DND-41 (cell line): ENCODE measurements around the gene CYP27C1.

Experiments
- ATAC-seq: fragments of 200-7000 bp; cut with Tn5 transposase; 3 replicates; pipeline ENCODE4 v1.9.1; 2021; ENCODE audit warnings: low read depth; ENCODE audit not compliant: insufficient read depth
- DNase-seq: peaks from one replicate; pipeline ENCODE4 v3.0.0-alpha.2; 2020
- H2AFZ ChIP-seq: 2 replicates; pipeline ENCODE4 v1.6.0; 2012; ENCODE audit warnings: low read depth, low read length
- H3K27ac ChIP-seq: 2 replicates; pipeline ENCODE4 v1.5.1; 2012; ENCODE audit warnings: low read length, inconsistent platforms
- H3K27me3 ChIP-seq: fragments of 200-600 bp; sonication (generic); 2 replicates; pipeline ENCODE4 v1.6.0; 2012; ENCODE audit warnings: low read length, mild to moderate bottlenecking, inconsistent platforms; ENCODE audit not compliant: insufficient read depth, poor library complexity
- H3K36me3 ChIP-seq: 2 replicates; pipeline ENCODE4 v1.5.1; 2012; ENCODE audit warnings: low read length, inconsistent platforms; ENCODE audit not compliant: insufficient read depth
- H3K4me1 ChIP-seq: 2 replicates; pipeline ENCODE4 v1.5.1; 2012; ENCODE audit warnings: mild to moderate bottlenecking, low read length; ENCODE audit not compliant: insufficient read depth
- H3K4me2 ChIP-seq: 2 replicates; pipeline ENCODE4 v1.6.0; 2012; ENCODE audit warnings: mild to moderate bottlenecking, moderate library complexity, low read length, inconsistent platforms; ENCODE audit not compliant: insufficient read depth
- H3K4me3 ChIP-seq, 2 experiments: fragments of 200-600 bp in 1 of 2; shearing (Covaris generic) in 1 of 2; 2 replicates each; pipeline ENCODE4 v1.5.1; 2012 to 2016; ENCODE audit warnings: inconsistent platforms in 2 of 2, low read length in 2 of 2, mild to moderate bottlenecking in 2 of 2, low read depth in 1 of 2, moderate library complexity in 1 of 2
- H3K79me2 ChIP-seq: 2 replicates; pipeline ENCODE4 v1.6.0; 2012; ENCODE audit warnings: low read length, inconsistent platforms; ENCODE audit not compliant: insufficient read depth
- H3K9ac ChIP-seq: 2 replicates; pipeline ENCODE4 v1.6.0; 2012; ENCODE audit warnings: low read depth, mild to moderate bottlenecking, inconsistent platforms, low read length, moderate library complexity
- H3K9me3 ChIP-seq: 2 replicates; pipeline ENCODE4 v1.5.1; 2012; ENCODE audit warnings: low read length, moderate library complexity, mild to moderate bottlenecking, inconsistent platforms; ENCODE audit not compliant: insufficient read depth, severe bottlenecking
- H4K20me1 ChIP-seq: 2 replicates; pipeline ENCODE4 v1.6.0; 2012; ENCODE audit warnings: low read length; ENCODE audit not compliant: insufficient read depth
- CTCF ChIP-seq: IDR thresholded peaks from 2 replicates; pipeline ENCODE4 v1.5.1; 2012; ENCODE audit warnings: borderline replicate concordance, low read length, moderate library complexity, mild to moderate bottlenecking; ENCODE audit not compliant: poor library complexity, severe bottlenecking; ENCODE audit errors: extremely low read depth
- EZH2 ChIP-seq: IDR thresholded peaks from 3 replicates; pipeline ENCODE4 v1.6.1; 2012; ENCODE audit warnings: borderline replicate concordance, low read depth, mild to moderate bottlenecking, moderate library complexity, low read length, inconsistent platforms; ENCODE audit not compliant: severe bottlenecking

Gene CYP27C1

GRCh38 chr2:127256866-127257265 lies 36.8 kb upstream of the CYP27C1 start:
- Histone ChIP-seq H3K4me1 (no peaks in the 10 kb centered on the region), H3K4me2 (no peak overlapping the region), H3K36me3 (peaks cover 60% of the 10 kb centered on the region), H4K20me1 (no peaks in the 10 kb centered on the region), H2AFZ (no peak overlapping the region), H3K4me3 (no peak overlapping the region), H3K9ac (no peak overlapping the region), H3K79me2 (no peaks in the 10 kb centered on the region), H3K9me3 (no peaks in the 10 kb centered on the region), H3K27me3 (no peaks in the 10 kb centered on the region), H3K27ac (no peak overlapping the region)
- DNase-seq (no peak), ATAC-seq (peak; percentile 25; the same call in 1 of the 3 replicates)
- no peak for TF ChIP-seq CTCF
- no peak for TF ChIP-seq EZH2

- Histone ChIP-seq H3K9ac (no peak overlapping the region), H3K4me3 (no peak overlapping the region), H3K4me1 (no peaks in the 10 kb centered on the region), H3K27ac (no peak overlapping the region), H3K9me3 (no peaks in the 10 kb centered on the region), H3K36me3 (peaks cover 55% of the 10 kb centered on the region), H3K4me2 (no peak overlapping the region), H2AFZ (no peak overlapping the region), H3K27me3 (no peaks in the 10 kb centered on the region), H4K20me1 (no peaks in the 10 kb centered on the region), H3K79me2 (no peaks in the 10 kb centered on the region)
- no peak for TF ChIP-seq CTCF
- TF ChIP-seq EZH2, result no peak
- ATAC-seq (peak; percentile 34; the same call in 1 of the 3 replicates), DNase-seq (no peak)
Observed at GRCh38 chr2:127256381-127256780, 36.3 kb upstream of the CYP27C1 start.

- H3K36me3 ChIP-seq, result peaks cover 49% of the 10 kb centered on the region
Observed at GRCh38 chr2:127255721-127256120, 35.6 kb upstream of the CYP27C1 start.

More at GRCh38 chr2:127255721-127256120, 35.6 kb upstream of the CYP27C1 start:
- ATAC-seq (no peak), DNase-seq (no peak)
- TF ChIP-seq EZH2, result no peak
- TF ChIP-seq CTCF, result no peak
- Histone ChIP-seq H2AFZ (no peak overlapping the region), H4K20me1 (no peaks in the 10 kb centered on the region), H3K4me2 (no peak overlapping the region), H3K9me3 (no peaks in the 10 kb centered on the region), H3K27ac (no peak overlapping the region), H3K9ac (no peak overlapping the region), H3K79me2 (no peaks in the 10 kb centered on the region), H3K27me3 (no peaks in the 10 kb centered on the region), H3K4me1 (no peaks in the 10 kb centered on the region), H3K4me3 (no peak overlapping the region)
